ENCODE results near the gene HOGA1. TPM values are rescaled to one million over a fixed set of nuclear protein-coding genes. Genes with fewer than 3 reads are reported as not detected.
"Not testable (repeated sequence)": the region's sequence is repeated elsewhere in the genome, so short reads cannot be mapped to it uniquely, and the experiment has no call there.

Gene HOGA1
- total RNA-seq, 3 donors from 2014 or later = 1.9 to 11.0 (median 2.3) TPM

GRCh38 chr10:97560731-97561381, 23.3 kb upstream of the HOGA1 start:
- H3K4me1 ChIP-seq; H3K27me3 ChIP-seq; intact Hi-C loops (cut with DNase I; ENCODE audit: low total_unique reads); H3K36me3 ChIP-seq; DNase-seq (ENCODE audit: low spot score in 2 of 2); H3K9me3 ChIP-seq: not testable (repeated sequence)
- Histone ChIP-seq H3K4me3 (peak overlapping the region in 2 of 3 donors; percentile 15 to 47), H3K27ac (peak overlapping the region in 1 of 2 donors; percentile 78)

GRCh38 chr10:97561386-97562077, 22.7 kb upstream of the HOGA1 start:
- intact Hi-C loops (cut with DNase I; ENCODE audit: low total_unique reads); H3K9me3 ChIP-seq; H3K36me3 ChIP-seq; DNase-seq (ENCODE audit: low spot score in 2 of 2); H3K4me1 ChIP-seq; H3K27me3 ChIP-seq: not testable (repeated sequence)
- Histone ChIP-seq H3K4me3 (peak overlapping the region in 2 of 3 donors; percentile 15 to 47), H3K27ac (peak overlapping the region in 1 of 2 donors; percentile 78)

DNA sequence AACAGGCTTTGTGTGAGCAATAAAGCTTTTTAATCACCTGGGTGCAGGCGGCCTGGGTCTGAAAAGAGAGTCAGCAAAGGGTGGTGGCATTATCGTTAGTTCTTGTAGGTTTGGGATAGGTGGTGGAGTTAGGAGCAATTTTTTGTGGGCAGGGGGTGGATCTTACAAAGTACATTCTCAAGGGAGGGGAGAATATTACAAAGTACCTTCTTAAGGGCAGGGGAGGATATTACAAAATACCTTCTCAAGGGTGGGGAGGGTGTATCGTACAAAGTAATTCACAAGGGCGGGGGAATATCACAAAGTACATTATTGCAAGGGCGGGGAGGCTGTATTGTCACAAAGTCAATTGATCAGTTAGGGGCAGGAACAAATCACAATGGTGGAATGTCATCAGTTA, 21.9 kb upstream of the HOGA1 start:
- H3K4me1 ChIP-seq; DNase-seq (ENCODE audit: low spot score in 2 of 2); H3K27ac ChIP-seq; intact Hi-C loops (cut with DNase I; ENCODE audit: low total_unique reads); H3K9me3 ChIP-seq; H3K4me3 ChIP-seq; H3K27me3 ChIP-seq; H3K36me3 ChIP-seq: not testable (repeated sequence)

DNA sequence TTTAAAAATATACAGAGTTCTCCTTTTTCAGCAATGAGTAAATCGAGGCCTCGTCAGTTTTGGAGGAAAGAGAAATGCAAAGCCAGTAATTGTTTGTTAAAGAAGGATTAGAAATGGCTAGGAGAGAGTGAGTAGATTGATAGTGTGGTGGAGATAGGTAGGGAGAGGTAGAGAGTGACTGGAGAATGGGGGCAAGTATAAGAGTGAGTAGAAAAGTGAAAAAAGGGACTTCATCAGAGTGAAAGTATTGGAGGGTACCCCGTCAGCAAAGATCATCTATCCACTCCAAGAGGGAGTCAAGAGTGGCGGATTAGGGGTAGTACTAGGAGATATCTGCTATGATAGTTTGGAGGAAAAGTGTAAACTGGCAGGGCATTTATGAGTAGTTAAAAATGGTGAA, 20.9 kb upstream of the HOGA1 start:
- no peaks in the 10 kb centered on the region for H3K36me3 ChIP-seq
- no peak overlapping the region for H3K4me3 ChIP-seq
- intact Hi-C loops (cut with DNase I; ENCODE audit: low total_unique reads) = no loop called here
- no peaks in the 10 kb centered on the region for H3K9me3 ChIP-seq
- TF ChIP-seq POLR2AphosphoS5 (IDR thresholded peaks at IDR 0.05) = no peak
- TF ChIP-seq, protein P1, sequence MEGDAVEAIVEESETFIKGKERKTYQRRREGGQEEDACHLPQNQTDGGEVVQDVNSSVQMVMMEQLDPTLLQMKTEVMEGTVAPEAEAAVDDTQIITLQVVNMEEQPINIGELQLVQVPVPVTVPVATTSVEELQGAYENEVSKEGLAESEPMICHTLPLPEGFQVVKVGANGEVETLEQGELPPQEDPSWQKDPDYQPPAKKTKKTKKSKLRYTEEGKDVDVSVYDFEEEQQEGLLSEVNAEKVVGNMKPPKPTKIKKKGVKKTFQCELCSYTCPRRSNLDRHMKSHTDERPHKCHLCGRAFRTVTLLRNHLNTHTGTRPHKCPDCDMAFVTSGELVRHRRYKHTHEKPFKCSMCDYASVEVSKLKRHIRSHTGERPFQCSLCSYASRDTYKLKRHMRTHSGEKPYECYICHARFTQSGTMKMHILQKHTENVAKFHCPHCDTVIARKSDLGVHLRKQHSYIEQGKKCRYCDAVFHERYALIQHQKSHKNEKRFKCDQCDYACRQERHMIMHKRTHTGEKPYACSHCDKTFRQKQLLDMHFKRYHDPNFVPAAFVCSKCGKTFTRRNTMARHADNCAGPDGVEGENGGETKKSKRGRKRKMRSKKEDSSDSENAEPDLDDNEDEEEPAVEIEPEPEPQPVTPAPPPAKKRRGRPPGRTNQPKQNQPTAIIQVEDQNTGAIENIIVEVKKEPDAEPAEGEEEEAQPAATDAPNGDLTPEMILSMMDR (IDR thresholded peaks at IDR 0.05) = no peak
- no peak for TF ChIP-seq POLR2A (IDR thresholded peaks at IDR 0.05)
- H3K27ac ChIP-seq = no peak overlapping the region
- H3K27me3 ChIP-seq = no peaks in the 10 kb centered on the region
- no peaks in the 10 kb centered on the region for H3K4me1 ChIP-seq
- DNase-seq (ENCODE audit: low spot score in 2 of 2) = no peak

GRCh38 chr10:97564776-97565175, 19.4 kb upstream of the HOGA1 start:
- intact Hi-C loops (cut with DNase I; ENCODE audit: low total_unique reads) = no loop called here

DNA sequence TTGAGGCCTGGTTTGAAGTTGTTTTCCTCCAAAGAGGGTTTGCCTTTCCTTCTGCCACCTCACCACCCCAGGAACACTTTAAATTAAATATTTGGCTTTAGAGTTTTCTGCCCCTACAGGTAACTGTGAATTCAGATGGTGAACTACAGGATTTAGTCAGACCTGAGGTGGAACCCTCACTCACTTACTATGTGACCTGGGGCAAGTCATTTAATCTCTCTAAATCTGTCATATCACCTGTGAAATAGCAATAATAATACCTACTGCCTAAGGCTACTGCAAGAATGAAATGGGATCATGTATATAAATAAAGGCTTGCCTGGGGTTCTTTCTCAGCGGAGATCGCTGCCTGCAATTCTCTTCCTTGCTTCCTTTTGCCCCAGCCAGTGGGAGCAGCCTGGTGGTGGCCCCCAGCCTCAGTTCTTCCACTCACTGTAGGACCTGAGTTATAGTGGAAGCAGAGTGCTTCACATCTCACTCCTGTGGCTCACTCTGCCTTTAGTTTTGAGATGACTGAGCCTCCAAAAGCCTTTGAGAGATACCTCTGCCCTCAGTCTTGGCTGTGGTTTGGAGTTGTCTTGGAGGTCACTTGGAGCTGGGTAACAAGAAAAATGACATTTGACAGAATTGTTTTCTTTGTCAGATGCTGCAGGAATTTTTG, 17.7 kb upstream of the HOGA1 start:
- no peak for DNase-seq (ENCODE audit: low spot score in 2 of 2)
- intact Hi-C loops (cut with DNase I; ENCODE audit: low total_unique reads) = no loop called here
- H3K36me3 ChIP-seq = no peaks in the 10 kb centered on the region

More at GRCh38 chr10:97564776-97565175, 19.4 kb upstream of the HOGA1 start:
- no peaks in the 10 kb centered on the region for H3K4me1 ChIP-seq
- DNase-seq (ENCODE audit: low spot score in 2 of 2) = no peak
- no peaks in the 10 kb centered on the region for H3K27me3 ChIP-seq
- TF ChIP-seq, protein P1 (IDR thresholded peaks at IDR 0.05) = no peak
- TF ChIP-seq POLR2AphosphoS5 (IDR thresholded peaks at IDR 0.05) = no peak
- no peak for TF ChIP-seq POLR2A (IDR thresholded peaks at IDR 0.05)
- H3K4me3 ChIP-seq = no peak overlapping the region
- no peaks in the 10 kb centered on the region for H3K36me3 ChIP-seq
- no peaks in the 10 kb centered on the region for H3K9me3 ChIP-seq
- H3K27ac ChIP-seq = no peak overlapping the region

More for the DNA sequence above, 17.7 kb upstream of the HOGA1 start:
- no peaks in the 10 kb centered on the region for H3K27me3 ChIP-seq
- no peaks in the 10 kb centered on the region for H3K9me3 ChIP-seq
- no peak overlapping the region for H3K4me3 ChIP-seq
- no peaks in the 10 kb centered on the region for H3K4me1 ChIP-seq
- H3K27ac ChIP-seq = no peak overlapping the region
- no peak for TF ChIP-seq POLR2A (IDR thresholded peaks at IDR 0.05)
- no peak for TF ChIP-seq POLR2AphosphoS5 (IDR thresholded peaks at IDR 0.05)
- TF ChIP-seq, protein P1 (IDR thresholded peaks at IDR 0.05) = no peak

Measured in breast epithelium (tissue), 4 donors.